ENCODE results near the gene OSER1. TPM values are rescaled to one million over a fixed set of nuclear protein-coding genes. Genes with fewer than 3 reads are reported as not detected.
A peak's percentile ranks its signal among the peaks of the same experiment; 100 is the strongest.

OSER1 gene
- total RNA-seq, 4 donors from 2014 or later, result 16.1 to 62.2 (median 25.0) TPM

GRCh38 chr20:44253528-44253927 is 43.0 kb upstream of the OSER1 start:
- intact Hi-C loops (cut with DNase I), result no loop called here
- H3K4me1 ChIP-seq, result no peaks in the 10 kb centered on the region
- no peak overlapping the region for H3K27ac ChIP-seq
- 74 to 86% methylated on average over 2 of the region's 3 CpGs for WGBS, 2 donors
- no peaks in the 10 kb centered on the region for H3K36me3 ChIP-seq
- TF ChIP-seq CTCF (IDR thresholded peaks at IDR 0.05), result no peak
- no peak for TF ChIP-seq POLR2A (IDR thresholded peaks at IDR 0.05)
- H3K9me3 ChIP-seq, result no peaks in the 10 kb centered on the region
- no peak overlapping the region for H3K4me3 ChIP-seq
- peaks cover 0 to 11% (median 0%) of the 10 kb centered on the region in 4 donors for H3K27me3 ChIP-seq
- DNase-seq, result no peak

- Histone ChIP-seq H3K27me3 (peaks cover 0 to 33% (median 10%) of the 10 kb centered on the region in 4 donors), H3K4me1 (peaks cover 4 to 11% (median 6%) of the 10 kb centered on the region in 3 donors), H3K4me3 (no peak overlapping the region), H3K27ac (no peak overlapping the region), H3K36me3 (no peaks in the 10 kb centered on the region), H3K9me3 (no peaks in the 10 kb centered on the region)
- intact Hi-C loops (cut with DNase I), result no loop called here
- DNase-seq, result no peak
- 0 to 39% methylated on average over 1 to 2 of the region's 4 CpGs for WGBS, 2 donors
- TF ChIP-seq CTCF (IDR thresholded peaks at IDR 0.05) (no peak), POLR2A (IDR thresholded peaks at IDR 0.05) (no peak)
These were observed 40.7 kb upstream of the OSER1 start for GRCh38 chr20:44251284-44251683.

DNA sequence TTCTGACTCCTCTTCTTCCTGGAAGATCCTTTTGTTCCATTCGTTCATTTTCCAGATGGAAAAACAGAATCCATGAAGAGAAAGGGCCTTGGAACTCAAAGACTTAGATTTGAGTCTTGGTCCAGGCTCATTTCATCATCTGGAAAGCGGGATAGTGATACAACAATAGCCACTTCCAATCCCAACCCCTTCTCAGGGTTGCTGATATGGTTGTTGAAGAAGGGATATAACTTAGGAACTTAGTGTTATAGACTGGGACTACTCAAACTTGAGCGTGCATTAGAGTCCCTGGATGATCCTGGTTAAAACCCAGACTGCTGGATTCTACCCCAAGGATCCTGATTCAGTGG is 37.8 kb upstream of the OSER1 start:
- WGBS, 2 donors, result 49 to 55% methylated on average over 3 of the region's 3 CpGs
- no peak for DNase-seq
- H3K27me3 ChIP-seq, result peaks cover 0 to 35% (median 10%) of the 10 kb centered on the region in 4 donors

DNA sequence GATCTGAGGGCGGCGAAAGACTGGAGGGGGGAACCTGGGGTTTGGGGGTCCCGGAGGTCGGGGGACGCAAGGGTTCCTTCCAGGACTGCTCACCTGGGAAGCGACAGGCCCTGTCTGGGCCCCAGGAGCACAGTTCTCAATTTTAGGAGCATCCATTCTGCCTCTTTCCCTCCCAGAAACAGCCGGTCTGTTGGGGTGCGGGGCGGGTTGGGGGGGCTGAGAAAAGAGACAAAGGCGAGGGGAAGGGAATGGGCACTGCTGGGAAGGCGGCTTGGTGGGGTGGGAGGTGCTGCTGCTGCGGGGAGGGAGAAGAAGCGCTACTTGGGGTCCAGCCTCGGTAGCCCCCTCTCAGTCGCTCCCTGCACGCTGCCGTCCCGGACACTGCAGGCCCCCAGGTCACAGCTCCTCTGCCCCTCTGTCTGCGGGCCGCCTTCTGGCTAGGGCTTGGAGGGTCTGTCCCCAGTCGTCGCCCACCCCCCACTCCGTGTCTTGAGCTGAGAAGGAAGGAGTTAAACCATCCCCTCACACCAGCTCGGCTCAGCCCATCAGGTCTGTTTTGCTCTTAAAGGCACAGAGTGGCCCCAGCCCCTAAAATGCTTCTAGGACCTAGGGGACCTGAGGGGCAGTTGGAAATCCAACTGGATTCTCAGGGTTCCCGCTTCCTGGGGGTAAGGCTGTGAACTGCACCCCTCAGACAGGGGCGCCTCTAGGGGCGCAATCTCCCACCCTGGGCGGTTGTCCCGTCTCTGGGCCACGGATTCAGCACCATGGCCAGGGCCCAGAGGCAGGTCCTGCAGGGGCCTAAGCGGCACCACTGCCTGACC is 37.2 kb upstream of the OSER1 start:
- Histone ChIP-seq H3K36me3 (no peaks in the 10 kb centered on the region), H3K4me1 (peaks cover 4 to 11% (median 6%) of the 10 kb centered on the region in 3 donors), H3K27me3 (peaks cover 0 to 35% (median 10%) of the 10 kb centered on the region in 4 donors), H3K4me3 (peak overlapping the region in 2 of 4 donors; percentile 20 to 49), H3K27ac (no peak overlapping the region), H3K9me3 (no peaks in the 10 kb centered on the region)
- DNase-seq, result no peak
- whole genome bisulfite sequencing, 2 donors, result 12 to 13% methylated on average over 16 to 22 of the region's 31 CpGs
- intact Hi-C loops (cut with DNase I), result no loop called here
- TF ChIP-seq POLR2A (IDR thresholded peaks at IDR 0.05), result no peak
- peak in 1 of 6 experiments; percentile 16 for TF ChIP-seq CTCF (IDR thresholded peaks at IDR 0.05)

More for the DNA sequence above, 37.8 kb upstream of the OSER1 start:
- Histone ChIP-seq H3K4me3 (no peak overlapping the region), H3K9me3 (no peaks in the 10 kb centered on the region), H3K27ac (no peak overlapping the region), H3K4me1 (peaks cover 4 to 11% (median 6%) of the 10 kb centered on the region in 3 donors), H3K36me3 (no peaks in the 10 kb centered on the region)
- intact Hi-C loops (cut with DNase I), result no loop called here
- TF ChIP-seq POLR2A (IDR thresholded peaks at IDR 0.05) (no peak), CTCF (IDR thresholded peaks at IDR 0.05) (no peak)

GRCh38 chr20:44247131-44247571 is 36.6 kb upstream of the OSER1 start, which contains the start of gene GDAP1L1:
TSS of gene GDAP1L1 (plus strand) at chr20:44247308. CDS start at chr20:44247335, 27 bp downstream.
- Histone ChIP-seq H3K27me3 (peaks cover 0 to 35% (median 10%) of the 10 kb centered on the region in 4 donors), H3K4me3 (peak within 1 kb of the TSS in 2 of 4 donors; percentile 20 to 49), H3K36me3 (no peaks in the 10 kb centered on the region), H3K4me1 (peaks cover 4 to 11% (median 6%) of the 10 kb centered on the region in 3 donors), H3K9me3 (no peaks in the 10 kb centered on the region), H3K27ac (no peak within 1 kb of the TSS)
- DNase-seq, result no peak
- intact Hi-C loops (cut with DNase I), result no loop called here
- WGBS, 2 donors, result 0 to 7% methylated on average over 3 to 5 of the region's 32 CpGs
- TF ChIP-seq POLR2A (IDR thresholded peaks at IDR 0.05), result no peak
- TF ChIP-seq CTCF (IDR thresholded peaks at IDR 0.05), result no peak
